AG04450 (cell line): ENCODE measurements around the gene SIAH2. TPM values are rescaled to one million over a fixed set of nuclear protein-coding genes. Genes with fewer than 3 reads are reported as not detected.
A peak's percentile ranks its signal among the peaks of the same experiment; 100 is the strongest.

Experiments used
- CTCF ChIA-PET: fragments of 300-600, 350-600 bp; formaldehyde crosslinking; extraction: SDS; loops from one replicate; lab custom pipeline; 2022; ENCODE audit warnings: antibody characterized with exemption, inconsistent platforms; lab: Charles Lee
- POLR2A ChIA-PET: fragments of 350-600 bp; formaldehyde crosslinking; extraction: SDS; loops from one replicate; lab custom pipeline; 2021; ENCODE audit warnings: antibody characterized with exemption, inconsistent platforms; lab: Yijun Ruan, JAX
- DNase-seq: peaks from one replicate; pipeline ENCODE4 v3.0.0-alpha.2; 2011; ENCODE audit warnings: low read depth, low spot score
- H3K27ac ChIP-seq: one replicate; pipeline ENCODE4 v1.5.1; 2012; ENCODE audit warnings: low read depth, low read length, control low read depth
- H3K27me3 ChIP-seq: one replicate; pipeline ENCODE4 v1.6.0; 2012; ENCODE audit warnings: low read length; ENCODE audit not compliant: control insufficient read depth, insufficient read depth
- H3K4me3 ChIP-seq: 2 replicates; pipeline ENCODE4 v1.5.1; 2011; ENCODE audit warnings: mild to moderate bottlenecking, low read depth, low read length, control low read depth
- H3K9me3 ChIP-seq: 2 replicates; pipeline ENCODE4 v1.5.1; 2012; ENCODE audit warnings: low read length; ENCODE audit not compliant: control insufficient read depth, insufficient read depth
- polyA plus RNA-seq: library from polyadenylated mRNA; depleted of rRNA; stranded (reverse); fragments of >200 nt; gene quantifications from 2 replicates; pipeline ENCODE4 v1.2.3, GENCODE V29; 2011
- TF ChIP-seq, protein P1 (sequence below): IDR thresholded peaks from 2 replicates; pipeline ENCODE4 v1.5.1; 2011; ENCODE audit warnings: low read depth, low read length, control low read depth, inconsistent platforms

The SIAH2 gene
- polyA plus RNA-seq, 1 experiment: 31.1 TPM

DNA sequence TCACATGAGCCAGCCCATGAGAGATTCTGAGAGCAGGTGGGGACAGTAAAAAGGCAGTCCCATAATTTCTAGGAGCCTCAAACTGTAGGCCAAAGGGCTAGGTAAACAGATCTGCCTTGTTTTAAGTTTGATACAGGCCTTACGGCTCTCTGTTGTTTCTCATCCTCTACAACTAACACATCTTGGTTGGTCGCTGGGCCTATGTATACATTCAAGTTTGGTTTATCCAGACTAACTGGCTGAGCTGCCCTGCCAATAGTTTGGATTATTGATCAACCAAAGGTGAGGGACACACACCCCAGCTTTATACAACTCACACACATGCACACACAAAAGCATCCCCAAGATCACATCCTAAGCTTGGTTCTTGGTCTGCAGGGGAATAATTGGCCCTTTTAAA lies 3.0 kb downstream of the SIAH2 start:
- POLR2A ChIA-PET: interaction anchor here (0.7 kb wide), 1 partner anchor 132 kb away, joined by 4 read pairs; no protein-coding TSS in a partner anchor
- CTCF ChIA-PET: interaction anchor here (1.1 kb wide), 1 partner anchor 38 kb away, joined by 3 read pairs; no protein-coding TSS in a partner anchor
- H3K9me3 ChIP-seq: no peaks in the 10 kb centered on the region
- TF ChIP-seq, protein P1, sequence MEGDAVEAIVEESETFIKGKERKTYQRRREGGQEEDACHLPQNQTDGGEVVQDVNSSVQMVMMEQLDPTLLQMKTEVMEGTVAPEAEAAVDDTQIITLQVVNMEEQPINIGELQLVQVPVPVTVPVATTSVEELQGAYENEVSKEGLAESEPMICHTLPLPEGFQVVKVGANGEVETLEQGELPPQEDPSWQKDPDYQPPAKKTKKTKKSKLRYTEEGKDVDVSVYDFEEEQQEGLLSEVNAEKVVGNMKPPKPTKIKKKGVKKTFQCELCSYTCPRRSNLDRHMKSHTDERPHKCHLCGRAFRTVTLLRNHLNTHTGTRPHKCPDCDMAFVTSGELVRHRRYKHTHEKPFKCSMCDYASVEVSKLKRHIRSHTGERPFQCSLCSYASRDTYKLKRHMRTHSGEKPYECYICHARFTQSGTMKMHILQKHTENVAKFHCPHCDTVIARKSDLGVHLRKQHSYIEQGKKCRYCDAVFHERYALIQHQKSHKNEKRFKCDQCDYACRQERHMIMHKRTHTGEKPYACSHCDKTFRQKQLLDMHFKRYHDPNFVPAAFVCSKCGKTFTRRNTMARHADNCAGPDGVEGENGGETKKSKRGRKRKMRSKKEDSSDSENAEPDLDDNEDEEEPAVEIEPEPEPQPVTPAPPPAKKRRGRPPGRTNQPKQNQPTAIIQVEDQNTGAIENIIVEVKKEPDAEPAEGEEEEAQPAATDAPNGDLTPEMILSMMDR: no peak
- peak overlapping the region; percentile 95 for H3K4me3 ChIP-seq
- no peaks in the 10 kb centered on the region for H3K27me3 ChIP-seq
- DNase-seq: no peak
- H3K27ac ChIP-seq: no peak overlapping the region

DNA sequence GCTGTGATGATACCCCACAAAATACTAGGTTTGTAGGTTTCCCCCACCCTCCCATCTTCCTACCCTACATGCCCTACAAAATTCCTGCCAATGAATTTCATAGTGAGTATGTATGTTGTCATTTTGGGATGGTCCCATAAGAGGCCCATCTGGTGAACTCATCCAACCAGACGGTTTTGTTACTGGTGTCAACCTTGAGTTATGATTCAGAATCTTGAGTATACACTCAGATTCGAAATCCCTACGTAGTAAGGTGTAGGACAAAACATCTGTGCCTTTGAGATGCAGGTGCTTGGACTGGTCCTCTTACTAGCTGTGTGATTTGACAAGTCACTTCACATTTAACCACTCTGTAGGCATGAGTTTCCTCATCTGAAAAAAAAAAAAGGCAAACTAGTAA lies 3.6 kb downstream of the SIAH2 start:
- no peak overlapping the region for H3K4me3 ChIP-seq
- H3K27me3 ChIP-seq: no peaks in the 10 kb centered on the region
- TF ChIP-seq, protein P1: no peak
- POLR2A ChIA-PET: interaction anchor here (0.7 kb wide), 1 partner anchor 131 kb away, joined by 4 read pairs; no protein-coding TSS in a partner anchor
- H3K27ac ChIP-seq: no peak overlapping the region
- DNase-seq: no peak
- H3K9me3 ChIP-seq: no peaks in the 10 kb centered on the region
- CTCF ChIA-PET: interaction anchor here (1.1 kb wide), 1 partner anchor 37 kb away, joined by 3 read pairs; no protein-coding TSS in a partner anchor

DNA sequence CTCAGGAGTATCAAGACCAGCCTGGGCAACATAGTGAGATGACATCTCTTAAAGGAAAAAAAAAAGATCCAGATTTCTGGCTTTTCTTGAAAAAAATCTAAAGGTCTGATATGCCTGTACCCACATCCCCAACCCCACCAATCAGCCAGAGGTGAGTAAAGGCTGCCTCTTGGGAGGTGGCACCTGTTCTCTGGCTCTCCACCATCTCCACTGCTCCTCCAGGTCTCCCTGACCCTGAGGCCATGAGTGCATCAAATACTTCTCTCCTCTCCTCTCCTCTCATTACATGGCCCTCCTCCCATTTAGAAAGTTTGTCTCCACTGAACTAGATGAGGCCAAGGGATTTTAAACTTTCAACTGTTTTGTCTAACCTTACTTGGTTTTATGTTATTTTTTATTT lies 5.2 kb downstream of the SIAH2 start:
- ChIA-PET POLR2A (no interaction called here), CTCF (no interaction called here)
- no peak overlapping the region for H3K4me3 ChIP-seq
- no peaks in the 10 kb centered on the region for H3K27me3 ChIP-seq
- DNase-seq: no peak
- TF ChIP-seq, protein P1: no peak
- no peaks in the 10 kb centered on the region for H3K9me3 ChIP-seq
- H3K27ac ChIP-seq: no peak overlapping the region

DNA sequence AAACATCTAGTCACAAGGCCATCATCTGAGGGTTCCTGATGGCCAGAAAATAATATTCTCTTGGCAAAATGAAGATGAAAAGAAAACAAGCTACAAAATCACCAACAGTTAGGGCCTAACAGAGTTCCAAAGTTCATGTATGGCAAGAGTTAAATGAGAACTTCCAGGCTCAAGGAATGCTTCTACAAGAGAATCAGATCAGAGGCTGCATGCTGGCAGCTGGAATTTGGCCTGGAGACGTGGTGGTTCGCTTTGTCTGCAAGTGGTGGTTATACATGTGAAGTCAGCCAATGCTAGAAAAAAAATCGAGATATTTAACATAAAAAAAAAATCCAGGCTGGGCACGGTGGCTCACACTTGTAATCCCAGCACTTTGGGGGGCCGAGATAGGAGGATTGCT lies 5.6 kb downstream of the SIAH2 start:
- TF ChIP-seq, protein P1: no peak
- no peak for DNase-seq
- Histone ChIP-seq H3K27me3 (no peaks in the 10 kb centered on the region), H3K27ac (no peak overlapping the region), H3K4me3 (no peak overlapping the region), H3K9me3 (no peaks in the 10 kb centered on the region)
- CTCF ChIA-PET: no interaction called here
- POLR2A ChIA-PET: no interaction called here

DNA sequence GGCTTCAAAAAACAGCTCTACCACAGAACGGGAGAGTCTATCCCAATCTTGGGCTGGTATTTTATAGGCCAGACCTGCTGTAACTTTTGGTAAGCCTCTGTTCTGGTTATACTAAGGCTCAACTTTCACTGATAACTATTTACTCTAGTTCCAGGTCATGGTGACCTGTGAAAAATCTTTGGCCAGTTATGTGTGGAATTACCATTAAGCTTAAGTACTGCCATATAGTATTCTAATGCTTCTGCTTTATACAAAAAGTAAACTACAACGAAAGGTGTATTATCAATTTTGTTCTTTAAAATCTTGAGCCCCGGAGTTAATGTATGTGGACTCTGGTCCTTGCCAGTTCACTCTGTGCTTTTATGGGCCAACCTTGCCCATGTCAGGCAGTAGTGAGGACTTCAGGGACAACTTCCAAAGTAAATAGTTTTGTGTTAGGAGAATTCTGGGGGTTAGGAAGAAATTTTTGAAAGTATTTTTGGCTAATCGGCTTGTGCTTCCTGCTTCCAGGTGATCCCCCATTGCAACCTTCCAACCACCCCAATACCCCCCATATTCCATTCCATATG lies 6.4 kb downstream of the SIAH2 start:
- ChIA-PET POLR2A (no interaction called here), CTCF (interaction anchor here (0.5 kb wide), 1 partner anchor 35 kb away, joined by 3 read pairs; no protein-coding TSS in a partner anchor)
- TF ChIP-seq, protein P1: no peak
- no peak overlapping the region for H3K27ac ChIP-seq
- H3K9me3 ChIP-seq: no peaks in the 10 kb centered on the region
- H3K4me3 ChIP-seq: no peak overlapping the region
- no peak for DNase-seq
- H3K27me3 ChIP-seq: no peaks in the 10 kb centered on the region
